Measurements from ENCODE around the gene PRUNE2.

The PRUNE2 gene

DNA sequence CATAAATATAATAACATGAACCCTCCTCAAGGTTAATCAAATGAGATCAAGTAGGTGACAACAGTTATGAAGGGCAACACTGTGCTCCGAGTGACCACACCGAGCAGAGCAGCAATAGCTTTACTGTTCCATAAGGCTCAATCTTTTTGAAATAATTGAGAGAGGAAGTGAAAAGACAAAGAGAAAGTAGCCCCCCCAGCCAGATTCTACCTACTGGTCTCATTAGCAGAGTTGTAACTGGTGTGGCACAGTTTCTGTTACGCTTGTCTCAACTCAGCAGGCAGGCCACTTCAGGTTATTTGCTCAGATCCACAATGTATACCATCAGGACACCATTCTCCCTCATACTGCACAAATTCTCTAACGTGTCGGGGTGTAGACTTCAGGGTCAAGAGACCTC lies 14.0 kb downstream of the PRUNE2 start:
- Histone ChIP-seq H2BK5ac (ENCODE audit: low read length) (no peak overlapping the region), H4K8ac (ENCODE audit: low read depth, low read length) (no peak overlapping the region), H2BK120ac (ENCODE audit: low read depth, low read length) (no peak overlapping the region), H4K5ac (ENCODE audit: low read length) (no peak overlapping the region), H3K4me1 (ENCODE audit: control insufficient read depth, low read depth, low read length) (no peaks in the 10 kb centered on the region), H2AK5ac (ENCODE audit: low read length) (no peak overlapping the region), H3K23ac (ENCODE audit: low read length) (no peak overlapping the region), H3K56ac (ENCODE audit: low read length) (no peak overlapping the region), H3K27me3 (ENCODE audit: insufficient read depth, low read length, poor library complexity) (no peaks in the 10 kb centered on the region), H3K4me2 (ENCODE audit: low read length) (no peak overlapping the region), H2BK15ac (replicated peaks; ENCODE audit: low read depth) (no peak overlapping the region), H3K4me3 (ENCODE audit: low read length) (no peak overlapping the region), H3K9ac (ENCODE audit: low read length) (no peak overlapping the region), H3K79me1 (ENCODE audit: low read length) (no peaks in the 10 kb centered on the region), H3K18ac (ENCODE audit: low read length) (no peak overlapping the region), H3K27ac (ENCODE audit: low read depth, low read length) (no peak overlapping the region), H3K36me3 (ENCODE audit: control insufficient read depth, insufficient read depth, low read length) (no peaks in the 10 kb centered on the region), H3K79me2 (ENCODE audit: control insufficient read depth, insufficient read depth, low read length) (no peaks in the 10 kb centered on the region), H3K4ac (ENCODE audit: low read depth, low read length) (no peak overlapping the region)
- DNase-seq = no peak
- WGBS (ENCODE audit: extremely low coverage, insufficient coverage, low lambda C conversion rate) = no CpG with 5 or more reads among the region's 5 CpGs

DNA sequence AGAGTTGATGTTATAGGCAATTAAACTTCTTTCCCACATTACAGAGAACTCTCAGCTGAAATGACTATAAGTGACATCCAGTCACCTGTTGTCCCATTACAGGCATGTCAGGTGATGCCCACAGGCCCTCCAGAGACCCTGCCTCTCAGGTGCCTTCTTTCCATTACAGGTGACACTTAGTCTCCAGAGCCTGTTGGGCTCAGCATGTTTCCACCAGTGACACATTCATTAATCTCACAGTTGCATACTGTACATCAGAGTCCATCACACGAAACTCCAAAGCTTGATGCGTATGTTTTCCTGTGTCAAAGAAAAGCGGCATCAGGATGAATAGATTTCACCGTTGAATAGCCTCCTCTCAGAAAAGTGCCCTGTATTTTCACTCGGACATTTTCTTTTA lies 14.6 kb downstream of the PRUNE2 start:
- Histone ChIP-seq H3K27ac (ENCODE audit: low read depth, low read length) (no peak overlapping the region), H3K4me2 (ENCODE audit: low read length) (no peak overlapping the region), H3K18ac (ENCODE audit: low read length) (no peak overlapping the region), H3K27me3 (ENCODE audit: insufficient read depth, low read length, poor library complexity) (no peaks in the 10 kb centered on the region), H3K79me2 (ENCODE audit: control insufficient read depth, insufficient read depth, low read length) (no peaks in the 10 kb centered on the region), H4K8ac (ENCODE audit: low read depth, low read length) (no peak overlapping the region), H2BK5ac (ENCODE audit: low read length) (no peak overlapping the region), H2BK120ac (ENCODE audit: low read depth, low read length) (no peak overlapping the region), H3K56ac (ENCODE audit: low read length) (no peak overlapping the region), H2AK5ac (ENCODE audit: low read length) (no peak overlapping the region), H3K9ac (ENCODE audit: low read length) (no peak overlapping the region), H3K23ac (ENCODE audit: low read length) (no peak overlapping the region), H3K4me3 (ENCODE audit: low read length) (no peak overlapping the region), H4K5ac (ENCODE audit: low read length) (no peak overlapping the region), H3K4me1 (ENCODE audit: control insufficient read depth, low read depth, low read length) (no peaks in the 10 kb centered on the region), H3K79me1 (ENCODE audit: low read length) (no peaks in the 10 kb centered on the region), H2BK15ac (replicated peaks; ENCODE audit: low read depth) (no peak overlapping the region), H3K4ac (ENCODE audit: low read depth, low read length) (no peak overlapping the region), H3K36me3 (ENCODE audit: control insufficient read depth, insufficient read depth, low read length) (no peaks in the 10 kb centered on the region)
- DNase-seq = no peak
- WGBS (ENCODE audit: extremely low coverage, insufficient coverage, low lambda C conversion rate) = no CpG with 5 or more reads among the region's 5 CpGs

DNA sequence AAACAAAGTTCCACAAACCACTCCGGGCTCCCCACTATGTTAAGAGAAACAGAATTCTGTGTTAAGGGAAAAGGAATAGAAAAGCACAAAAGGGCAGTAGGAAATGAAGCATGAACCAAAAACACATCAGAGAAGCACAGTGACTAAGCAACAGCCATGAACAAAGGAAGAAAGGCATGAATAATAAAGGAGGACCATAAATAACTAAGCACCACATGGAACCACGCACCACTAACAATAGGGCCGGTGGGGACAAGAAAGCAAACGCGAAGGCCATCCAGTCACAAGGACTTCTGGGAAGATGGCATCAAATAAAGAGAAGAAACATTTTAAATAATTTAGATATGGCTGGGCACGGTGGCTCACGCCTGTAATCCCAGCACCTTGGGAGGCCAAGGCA lies 18.0 kb downstream of the PRUNE2 start:
- H3K4me1 ChIP-seq (ENCODE audit: control insufficient read depth, low read depth, low read length) = no peaks in the 10 kb centered on the region
- H3K36me3 ChIP-seq (ENCODE audit: control insufficient read depth, insufficient read depth, low read length) = no peaks in the 10 kb centered on the region
- H2BK5ac ChIP-seq (ENCODE audit: low read length) = no peak overlapping the region
- no peaks in the 10 kb centered on the region for H3K79me1 ChIP-seq (ENCODE audit: low read length)
- no peak overlapping the region for H3K18ac ChIP-seq (ENCODE audit: low read length)
- no peak overlapping the region for H3K9ac ChIP-seq (ENCODE audit: low read length)
- H3K23ac ChIP-seq (ENCODE audit: low read length) = no peak overlapping the region
- no peak for DNase-seq
- H3K4ac ChIP-seq (ENCODE audit: low read depth, low read length) = no peak overlapping the region
- no peak overlapping the region for H2AK5ac ChIP-seq (ENCODE audit: low read length)
- no peaks in the 10 kb centered on the region for H3K79me2 ChIP-seq (ENCODE audit: control insufficient read depth, insufficient read depth, low read length)
- no peak overlapping the region for H4K8ac ChIP-seq (ENCODE audit: low read depth, low read length)
- H2BK120ac ChIP-seq (ENCODE audit: low read depth, low read length) = no peak overlapping the region
- no peak overlapping the region for H3K4me3 ChIP-seq (ENCODE audit: low read length)
- H4K5ac ChIP-seq (ENCODE audit: low read length) = no peak overlapping the region
- no peaks in the 10 kb centered on the region for H3K27me3 ChIP-seq (ENCODE audit: insufficient read depth, low read length, poor library complexity)
- no peak overlapping the region for H3K56ac ChIP-seq (ENCODE audit: low read length)
- H2BK15ac ChIP-seq (replicated peaks; ENCODE audit: low read depth) = no peak overlapping the region
- H3K4me2 ChIP-seq (ENCODE audit: low read length) = no peak overlapping the region
- no CpG with 5 or more reads among the region's 7 CpGs for WGBS (ENCODE audit: extremely low coverage, insufficient coverage, low lambda C conversion rate)
- no peak overlapping the region for H3K27ac ChIP-seq (ENCODE audit: low read depth, low read length)

DNA sequence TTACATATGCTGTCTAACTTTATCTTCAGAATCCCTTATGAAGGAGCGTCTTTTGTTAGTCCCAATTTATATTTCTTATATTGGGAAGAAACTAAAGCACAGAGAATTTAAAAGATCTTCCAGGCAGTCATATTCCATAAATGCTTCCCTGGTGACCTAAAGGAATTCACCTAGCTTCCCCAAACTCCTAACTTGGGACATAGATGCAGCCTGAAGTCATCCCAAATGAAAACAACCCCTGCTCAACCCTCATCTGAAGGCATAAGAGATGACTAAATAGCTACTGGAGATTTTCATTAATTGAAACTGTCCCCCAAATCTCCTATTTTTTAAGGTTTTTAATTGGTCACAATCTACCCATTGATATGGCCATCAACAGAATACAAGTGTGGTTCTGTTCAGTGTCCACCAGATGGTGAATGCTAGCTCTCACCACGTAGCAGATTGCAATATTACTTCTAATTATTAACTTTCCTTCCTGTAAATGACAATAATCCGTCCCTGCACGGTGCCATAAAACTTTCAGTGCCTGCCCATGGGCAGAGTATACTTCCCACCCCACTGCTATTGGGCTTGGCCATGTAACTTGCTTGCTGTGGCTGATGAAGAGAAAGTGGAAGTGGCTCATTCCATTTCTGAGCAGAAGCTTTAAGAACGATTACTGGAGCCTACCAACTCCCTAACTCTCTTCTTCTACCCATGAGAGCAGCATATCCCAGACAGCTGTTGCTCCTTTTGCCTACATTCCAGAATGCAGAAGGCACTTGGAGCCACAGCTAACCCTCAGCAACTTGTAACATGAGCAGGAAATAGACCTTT lies 18.7 kb downstream of the PRUNE2 start:
- no peak overlapping the region for H2BK5ac ChIP-seq (ENCODE audit: low read length)
- DNase-seq = no peak
- no CpG with 5 or more reads among the region's 5 CpGs for WGBS (ENCODE audit: extremely low coverage, insufficient coverage, low lambda C conversion rate)
- no peak overlapping the region for H3K27ac ChIP-seq (ENCODE audit: low read depth, low read length)
- H3K36me3 ChIP-seq (ENCODE audit: control insufficient read depth, insufficient read depth, low read length) = no peaks in the 10 kb centered on the region
- no peak overlapping the region for H4K5ac ChIP-seq (ENCODE audit: low read length)
- H3K4me3 ChIP-seq (ENCODE audit: low read length) = no peak overlapping the region
- no peak overlapping the region for H3K18ac ChIP-seq (ENCODE audit: low read length)
- no peak overlapping the region for H2BK15ac ChIP-seq (replicated peaks; ENCODE audit: low read depth)
- H3K27me3 ChIP-seq (ENCODE audit: insufficient read depth, low read length, poor library complexity) = no peaks in the 10 kb centered on the region
- no peak overlapping the region for H3K4ac ChIP-seq (ENCODE audit: low read depth, low read length)
- H3K56ac ChIP-seq (ENCODE audit: low read length) = no peak overlapping the region
- H2AK5ac ChIP-seq (ENCODE audit: low read length) = no peak overlapping the region
- H3K79me1 ChIP-seq (ENCODE audit: low read length) = no peaks in the 10 kb centered on the region
- no peak overlapping the region for H3K23ac ChIP-seq (ENCODE audit: low read length)
- no peak overlapping the region for H3K9ac ChIP-seq (ENCODE audit: low read length)
- H3K4me1 ChIP-seq (ENCODE audit: control insufficient read depth, low read depth, low read length) = no peaks in the 10 kb centered on the region
- no peak overlapping the region for H3K4me2 ChIP-seq (ENCODE audit: low read length)
- no peak overlapping the region for H2BK120ac ChIP-seq (ENCODE audit: low read depth, low read length)
- H4K8ac ChIP-seq (ENCODE audit: low read depth, low read length) = no peak overlapping the region
- no peaks in the 10 kb centered on the region for H3K79me2 ChIP-seq (ENCODE audit: control insufficient read depth, insufficient read depth, low read length)

DNA sequence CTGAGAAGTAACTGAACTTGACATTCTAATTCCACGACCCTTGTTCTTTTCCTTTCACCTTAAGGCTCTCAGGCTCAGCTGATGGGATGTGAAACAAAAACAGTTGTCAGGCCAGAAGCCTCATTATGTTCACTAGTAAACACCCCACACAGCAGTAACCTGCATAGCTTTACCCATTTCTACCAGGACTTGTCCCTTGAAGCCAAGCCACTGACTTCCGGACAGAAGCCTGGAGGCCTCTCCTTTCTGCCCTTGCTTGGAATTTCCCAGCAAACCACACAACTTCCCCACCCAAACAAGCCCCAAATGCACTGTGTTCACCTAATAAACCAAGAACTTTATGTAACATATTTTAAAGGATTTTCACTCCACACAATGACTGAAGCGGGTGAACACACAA lies 19.6 kb downstream of the PRUNE2 start:
- Histone ChIP-seq H3K36me3 (ENCODE audit: control insufficient read depth, insufficient read depth, low read length) (no peaks in the 10 kb centered on the region), H4K5ac (ENCODE audit: low read length) (no peak overlapping the region)
- no peak for DNase-seq

DNA sequence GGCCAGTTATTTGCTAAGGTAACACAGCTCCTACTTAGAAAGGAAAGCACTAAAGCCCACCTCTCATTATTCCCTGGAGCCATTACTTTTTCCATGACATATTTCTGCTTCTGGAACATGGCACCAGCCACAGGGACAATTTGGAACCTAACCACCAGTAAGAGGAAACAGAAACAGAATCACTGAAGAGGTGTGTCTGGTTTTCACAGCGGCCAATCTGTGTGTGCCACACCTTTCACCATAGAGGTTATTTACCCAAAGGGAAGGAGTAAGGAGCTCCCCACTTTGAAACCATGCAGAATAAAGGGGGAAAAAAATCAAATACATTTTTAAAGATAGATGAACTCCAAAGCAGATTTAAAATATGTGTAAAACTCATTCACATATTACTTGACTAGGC lies 21.1 kb downstream of the PRUNE2 start:
- H2BK15ac ChIP-seq (replicated peaks; ENCODE audit: low read depth) = no peak overlapping the region
- no peaks in the 10 kb centered on the region for H3K79me1 ChIP-seq (ENCODE audit: low read length)
- H3K9ac ChIP-seq (ENCODE audit: low read length) = no peak overlapping the region
- no peaks in the 10 kb centered on the region for H3K36me3 ChIP-seq (ENCODE audit: control insufficient read depth, insufficient read depth, low read length)
- H3K4me1 ChIP-seq (ENCODE audit: control insufficient read depth, low read depth, low read length) = no peaks in the 10 kb centered on the region
- no peak overlapping the region for H3K4ac ChIP-seq (ENCODE audit: low read depth, low read length)
- H2BK5ac ChIP-seq (ENCODE audit: low read length) = no peak overlapping the region
- no CpG with 5 or more reads among the region's 1 CpG for whole genome bisulfite sequencing (ENCODE audit: extremely low coverage, insufficient coverage, low lambda C conversion rate)
- H3K79me2 ChIP-seq (ENCODE audit: control insufficient read depth, insufficient read depth, low read length) = no peaks in the 10 kb centered on the region
- H2BK120ac ChIP-seq (ENCODE audit: low read depth, low read length) = no peak overlapping the region
- no peak overlapping the region for H4K8ac ChIP-seq (ENCODE audit: low read depth, low read length)
- DNase-seq = no peak
- H3K18ac ChIP-seq (ENCODE audit: low read length) = no peak overlapping the region
- no peak overlapping the region for H3K4me3 ChIP-seq (ENCODE audit: low read length)
- H3K27me3 ChIP-seq (ENCODE audit: insufficient read depth, low read length, poor library complexity) = no peaks in the 10 kb centered on the region
- no peak overlapping the region for H3K4me2 ChIP-seq (ENCODE audit: low read length)
- H3K23ac ChIP-seq (ENCODE audit: low read length) = no peak overlapping the region
- H3K56ac ChIP-seq (ENCODE audit: low read length) = no peak overlapping the region
- no peak overlapping the region for H4K5ac ChIP-seq (ENCODE audit: low read length)
- H2AK5ac ChIP-seq (ENCODE audit: low read length) = no peak overlapping the region
- no peak overlapping the region for H3K27ac ChIP-seq (ENCODE audit: low read depth, low read length)

More for the DNA sequence above, 19.6 kb downstream of the PRUNE2 start:
- Histone ChIP-seq H3K9ac (ENCODE audit: low read length) (no peak overlapping the region), H3K4me1 (ENCODE audit: control insufficient read depth, low read depth, low read length) (no peaks in the 10 kb centered on the region), H2AK5ac (ENCODE audit: low read length) (no peak overlapping the region), H3K4me2 (ENCODE audit: low read length) (no peak overlapping the region), H3K56ac (ENCODE audit: low read length) (no peak overlapping the region), H3K27ac (ENCODE audit: low read depth, low read length) (no peak overlapping the region), H3K23ac (ENCODE audit: low read length) (no peak overlapping the region), H2BK120ac (ENCODE audit: low read depth, low read length) (no peak overlapping the region), H3K79me1 (ENCODE audit: low read length) (no peaks in the 10 kb centered on the region), H4K8ac (ENCODE audit: low read depth, low read length) (no peak overlapping the region), H3K4ac (ENCODE audit: low read depth, low read length) (no peak overlapping the region), H2BK15ac (replicated peaks; ENCODE audit: low read depth) (no peak overlapping the region), H3K4me3 (ENCODE audit: low read length) (no peak overlapping the region), H3K18ac (ENCODE audit: low read length) (no peak overlapping the region), H2BK5ac (ENCODE audit: low read length) (no peak overlapping the region), H3K79me2 (ENCODE audit: control insufficient read depth, insufficient read depth, low read length) (no peaks in the 10 kb centered on the region), H3K27me3 (ENCODE audit: insufficient read depth, low read length, poor library complexity) (no peaks in the 10 kb centered on the region)
- no CpG with 5 or more reads among the region's 3 CpGs for WGBS (ENCODE audit: extremely low coverage, insufficient coverage, low lambda C conversion rate)
